GM12878 (cell line): Measurements from ENCODE around the gene SH2D3A. TPM values are rescaled to one million over a fixed set of nuclear protein-coding genes. Genes with fewer than 3 reads are reported as not detected.

Source experiments
- BRCA1 ChIP-seq: IDR thresholded peaks from 2 replicates; pipeline ENCODE4 v1.6.1; 2011; ENCODE audit warnings: low read depth, low read length, improper control_type of control experiment
- CHD1 ChIP-seq: IDR thresholded peaks from 2 replicates; pipeline ENCODE4 v1.6.1; 2012; ENCODE audit warnings: low read depth, low read length, improper control_type of control experiment
- CHD2 ChIP-seq: IDR thresholded peaks from 2 replicates; pipeline ENCODE4 v1.6.1; 2011; ENCODE audit warnings: low read depth, low read length, improper control_type of control experiment, borderline replicate concordance
- DPF2 ChIP-seq: fragments of 450-650 bp; IDR thresholded peaks from 2 replicates; pipeline ENCODE4 v1.6.1; 2017; ENCODE audit warnings: mild to moderate bottlenecking
- FOXM1 ChIP-seq: IDR thresholded peaks from 2 replicates; pipeline ENCODE4 v1.6.1; 2012; ENCODE audit warnings: low read depth, mild to moderate bottlenecking, inconsistent platforms, low read length, moderate library complexity
- HDAC2 ChIP-seq: fragments of 200-600 bp; sonication (generic); IDR thresholded peaks from 2 replicates; pipeline ENCODE4 v1.6.1; 2017
- KDM1A ChIP-seq: fragments of 200-600 bp; sonication (generic); IDR thresholded peaks from 2 replicates; pipeline ENCODE4 v1.6.1; 2016; ENCODE audit warnings: borderline replicate concordance
- KLF5 ChIP-seq: fragments of 450-650 bp; IDR thresholded peaks from 2 replicates; pipeline ENCODE4 v1.6.1; 2014; ENCODE audit warnings: mild to moderate bottlenecking; ENCODE audit not compliant: partially characterized antibody
- MTA2 ChIP-seq: fragments of 450-650 bp; IDR thresholded peaks from 2 replicates; pipeline ENCODE4 v1.6.1; 2016; ENCODE audit warnings: low read depth, mild to moderate bottlenecking, moderate library complexity
- NR2C2 ChIP-seq: IDR thresholded peaks from 2 replicates; pipeline ENCODE4 v1.6.1; 2011; ENCODE audit warnings: borderline replicate concordance, low read depth; ENCODE audit not compliant: control insufficient read depth, insufficient read length
- RFX5 ChIP-seq: IDR thresholded peaks from 2 replicates; pipeline ENCODE4 v1.6.1; 2011; ENCODE audit warnings: low read depth, low read length, improper control_type of control experiment
- SUZ12 ChIP-seq: fragments of 200-600 bp; sonication (generic); IDR thresholded peaks from one replicate; pipeline ENCODE4 v1.6.1; 2018; ENCODE audit warnings: antibody characterized with exemption, mild to moderate bottlenecking; ENCODE audit not compliant: unreplicated experiment
- TAF1 ChIP-seq: IDR thresholded peaks from 2 replicates; pipeline ENCODE4 v1.6.1; 2011; ENCODE audit warnings: mild to moderate bottlenecking, low read depth, low read length, borderline replicate concordance
- ZNF384 ChIP-seq: IDR thresholded peaks from 2 replicates; pipeline ENCODE4 v1.6.1; 2012; ENCODE audit warnings: low read depth, mild to moderate bottlenecking, low read length, improper control_type of control experiment, borderline replicate concordance
- ZZZ3 ChIP-seq: IDR thresholded peaks from 2 replicates; pipeline ENCODE4 v1.6.1; 2011; ENCODE audit warnings: low read depth; ENCODE audit not compliant: control insufficient read depth, insufficient read length
- polyA plus RNA-seq, 11 experiments: library from polyadenylated mRNA; depleted of rRNA in 4 of 11; unstranded in 6 of 11; stranded (reverse) in 5 of 11; fragments of >200 nt; fragmentation: Nextera tagmentation in 4 of 11; fragmentation: Illumina TruSeq in 1 of 11; extraction: Ambion mirVana in 4 of 11; extraction: Trizol in 1 of 11; gene quantifications; 1 replicate in 1 of 11; 2 replicates in 10 of 11; pipeline versions ENCODE4 v1.2.1 to v1.2.3, GENCODE V29; 2011 to 2016; ENCODE audit warnings: inconsistent platforms in 2 of 11, missing spikeins in 2 of 11, low read depth in 1 of 11
- total RNA-seq, 4 experiments: library from RNA; depleted of rRNA in 3 of 4; stranded (reverse); fragments of >200 nt in 3 of 4; fragmentation: Illumina TruSeq in 1 of 4; extraction: Trizol in 1 of 4; gene quantifications; 2 replicates each; pipeline versions ENCODE4 v1.2.1 to v1.2.3, GENCODE V29; 2013 to 2021
- TF ChIP-seq, protein P1 (sequence below): fragments of 450-650 bp; IDR thresholded peaks from 2 replicates; pipeline ENCODE4 v1.6.1; 2014; ENCODE audit warnings: mild to moderate bottlenecking
- TF ChIP-seq, protein P2 (sequence below): fragments of 450-650 bp; IDR thresholded peaks from 2 replicates; pipeline ENCODE4 v1.6.1; 2016; ENCODE audit warnings: mild to moderate bottlenecking, moderate library complexity, borderline replicate concordance
- TF ChIP-seq, protein P3 (sequence below): fragments of 450-650 bp; formaldehyde crosslinking; IDR thresholded peaks from 2 replicates; pipeline ENCODE4 v1.5.0; 2022; ENCODE audit warnings: mild to moderate bottlenecking, missing genetic modification characterization
- TF ChIP-seq, protein P4 (sequence below): fragments of 450-650 bp; IDR thresholded peaks from 2 replicates; pipeline ENCODE4 v1.6.1; 2018; ENCODE audit warnings: borderline replicate concordance, mild to moderate bottlenecking; ENCODE audit not compliant: partially characterized antibody

SH2D3A gene
- total and polyA plus RNA-seq, 10 of the 15 experiments (the other 5 are each of a cell fraction or from before 2014, with no cell fraction given), result 0.77 to 24.4 (median 9.5) TPM

DNA sequence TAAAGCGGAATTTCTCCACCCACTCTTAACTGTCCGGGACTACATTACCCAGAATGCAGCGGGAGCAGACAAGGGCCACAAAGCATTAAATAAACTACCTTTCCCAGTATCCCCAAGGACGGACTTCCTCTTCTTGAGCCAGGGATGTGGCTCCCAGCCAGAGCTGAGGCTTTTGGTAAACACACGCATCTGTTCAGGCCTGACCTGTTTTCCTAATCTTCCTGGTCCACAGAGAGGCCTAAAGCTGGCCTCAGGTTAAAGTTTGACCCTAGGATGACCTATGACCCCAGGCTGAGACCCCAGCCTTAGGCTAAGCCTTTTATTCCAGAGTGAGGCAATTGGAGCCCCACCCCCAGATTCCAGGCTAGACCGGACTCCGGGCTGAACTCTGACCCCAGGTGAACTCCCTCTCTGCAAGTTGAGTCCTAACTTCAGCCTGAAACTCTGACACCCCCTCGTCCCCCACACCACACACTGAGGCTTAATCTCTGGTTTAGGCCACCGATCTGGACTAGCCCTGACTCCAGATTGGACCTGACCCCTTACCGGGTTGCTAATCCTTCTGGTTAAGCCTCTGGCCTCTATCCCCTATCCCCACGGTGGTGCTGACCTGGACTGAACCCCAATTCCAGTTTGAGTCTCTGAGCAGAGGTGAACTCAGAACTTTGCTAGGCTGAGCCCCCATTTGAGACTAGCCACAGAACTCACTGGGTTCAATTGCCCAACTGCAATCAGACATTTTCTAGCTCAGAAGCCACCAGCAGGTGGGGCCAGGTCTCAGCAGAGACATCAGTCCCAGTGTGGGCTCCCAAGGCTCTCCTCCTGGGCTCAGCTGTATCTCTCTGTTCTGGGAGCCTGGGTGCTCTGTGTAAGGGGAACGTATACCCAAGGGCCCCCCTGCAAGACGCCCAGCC is 29.1 kb downstream of the SH2D3A start (continued):
- TF ChIP-seq, protein P1, sequence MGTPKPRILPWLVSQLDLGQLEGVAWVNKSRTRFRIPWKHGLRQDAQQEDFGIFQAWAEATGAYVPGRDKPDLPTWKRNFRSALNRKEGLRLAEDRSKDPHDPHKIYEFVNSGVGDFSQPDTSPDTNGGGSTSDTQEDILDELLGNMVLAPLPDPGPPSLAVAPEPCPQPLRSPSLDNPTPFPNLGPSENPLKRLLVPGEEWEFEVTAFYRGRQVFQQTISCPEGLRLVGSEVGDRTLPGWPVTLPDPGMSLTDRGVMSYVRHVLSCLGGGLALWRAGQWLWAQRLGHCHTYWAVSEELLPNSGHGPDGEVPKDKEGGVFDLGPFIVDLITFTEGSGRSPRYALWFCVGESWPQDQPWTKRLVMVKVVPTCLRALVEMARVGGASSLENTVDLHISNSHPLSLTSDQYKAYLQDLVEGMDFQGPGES, result no peak
- TF ChIP-seq ZNF384, result no peak
- TF ChIP-seq DPF2, result no peak
- no peak for TF ChIP-seq SUZ12
- TF ChIP-seq HDAC2, result no peak
- no peak for TF ChIP-seq BRCA1
- no peak for TF ChIP-seq CHD1
- no peak for TF ChIP-seq CHD2
- TF ChIP-seq, protein P2, sequence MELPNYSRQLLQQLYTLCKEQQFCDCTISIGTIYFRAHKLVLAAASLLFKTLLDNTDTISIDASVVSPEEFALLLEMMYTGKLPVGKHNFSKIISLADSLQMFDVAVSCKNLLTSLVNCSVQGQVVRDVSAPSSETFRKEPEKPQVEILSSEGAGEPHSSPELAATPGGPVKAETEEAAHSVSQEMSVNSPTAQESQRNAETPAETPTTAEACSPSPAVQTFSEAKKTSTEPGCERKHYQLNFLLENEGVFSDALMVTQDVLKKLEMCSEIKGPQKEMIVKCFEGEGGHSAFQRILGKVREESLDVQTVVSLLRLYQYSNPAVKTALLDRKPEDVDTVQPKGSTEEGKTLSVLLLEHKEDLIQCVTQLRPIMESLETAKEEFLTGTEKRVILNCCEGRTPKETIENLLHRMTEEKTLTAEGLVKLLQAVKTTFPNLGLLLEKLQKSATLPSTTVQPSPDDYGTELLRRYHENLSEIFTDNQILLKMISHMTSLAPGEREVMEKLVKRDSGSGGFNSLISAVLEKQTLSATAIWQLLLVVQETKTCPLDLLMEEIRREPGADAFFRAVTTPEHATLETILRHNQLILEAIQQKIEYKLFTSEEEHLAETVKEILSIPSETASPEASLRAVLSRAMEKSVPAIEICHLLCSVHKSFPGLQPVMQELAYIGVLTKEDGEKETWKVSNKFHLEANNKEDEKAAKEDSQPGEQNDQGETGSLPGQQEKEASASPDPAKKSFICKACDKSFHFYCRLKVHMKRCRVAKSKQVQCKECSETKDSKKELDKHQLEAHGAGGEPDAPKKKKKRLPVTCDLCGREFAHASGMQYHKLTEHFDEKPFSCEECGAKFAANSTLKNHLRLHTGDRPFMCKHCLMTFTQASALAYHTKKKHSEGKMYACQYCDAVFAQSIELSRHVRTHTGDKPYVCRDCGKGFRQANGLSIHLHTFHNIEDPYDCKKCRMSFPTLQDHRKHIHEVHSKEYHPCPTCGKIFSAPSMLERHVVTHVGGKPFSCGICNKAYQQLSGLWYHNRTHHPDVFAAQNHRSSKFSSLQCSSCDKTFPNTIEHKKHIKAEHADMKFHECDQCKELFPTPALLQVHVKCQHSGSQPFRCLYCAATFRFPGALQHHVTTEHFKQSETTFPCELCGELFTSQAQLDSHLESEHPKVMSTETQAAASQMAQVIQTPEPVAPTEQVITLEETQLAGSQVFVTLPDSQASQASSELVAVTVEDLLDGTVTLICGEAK, result peak; percentile 92
- no peak for TF ChIP-seq KDM1A
- no peak for TF ChIP-seq KLF5
- no peak for TF ChIP-seq TAF1
- no peak for TF ChIP-seq RFX5
- TF ChIP-seq FOXM1, result no peak
- no peak for TF ChIP-seq ZZZ3
- TF ChIP-seq NR2C2, result peak; percentile 79
- peak; percentile 76; the same call in 1 of the 2 replicates for TF ChIP-seq MTA2
- TF ChIP-seq, protein P3, sequence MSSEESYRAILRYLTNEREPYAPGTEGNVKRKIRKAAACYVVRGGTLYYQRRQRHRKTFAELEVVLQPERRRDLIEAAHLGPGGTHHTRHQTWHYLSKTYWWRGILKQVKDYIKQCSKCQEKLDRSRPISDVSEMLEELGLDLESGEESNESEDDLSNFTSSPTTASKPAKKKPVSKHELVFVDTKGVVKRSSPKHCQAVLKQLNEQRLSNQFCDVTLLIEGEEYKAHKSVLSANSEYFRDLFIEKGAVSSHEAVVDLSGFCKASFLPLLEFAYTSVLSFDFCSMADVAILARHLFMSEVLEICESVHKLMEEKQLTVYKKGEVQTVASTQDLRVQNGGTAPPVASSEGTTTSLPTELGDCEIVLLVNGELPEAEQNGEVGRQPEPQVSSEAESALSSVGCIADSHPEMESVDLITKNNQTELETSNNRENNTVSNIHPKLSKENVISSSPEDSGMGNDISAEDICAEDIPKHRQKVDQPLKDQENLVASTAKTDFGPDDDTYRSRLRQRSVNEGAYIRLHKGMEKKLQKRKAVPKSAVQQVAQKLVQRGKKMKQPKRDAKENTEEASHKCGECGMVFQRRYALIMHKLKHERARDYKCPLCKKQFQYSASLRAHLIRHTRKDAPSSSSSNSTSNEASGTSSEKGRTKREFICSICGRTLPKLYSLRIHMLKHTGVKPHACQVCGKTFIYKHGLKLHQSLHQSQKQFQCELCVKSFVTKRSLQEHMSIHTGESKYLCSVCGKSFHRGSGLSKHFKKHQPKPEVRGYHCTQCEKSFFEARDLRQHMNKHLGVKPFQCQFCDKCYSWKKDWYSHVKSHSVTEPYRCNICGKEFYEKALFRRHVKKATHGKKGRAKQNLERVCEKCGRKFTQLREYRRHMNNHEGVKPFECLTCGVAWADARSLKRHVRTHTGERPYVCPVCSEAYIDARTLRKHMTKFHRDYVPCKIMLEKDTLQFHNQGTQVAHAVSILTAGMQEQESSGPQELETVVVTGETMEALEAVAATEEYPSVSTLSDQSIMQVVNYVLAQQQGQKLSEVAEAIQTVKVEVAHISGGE, result no peak
- TF ChIP-seq, protein P4, sequence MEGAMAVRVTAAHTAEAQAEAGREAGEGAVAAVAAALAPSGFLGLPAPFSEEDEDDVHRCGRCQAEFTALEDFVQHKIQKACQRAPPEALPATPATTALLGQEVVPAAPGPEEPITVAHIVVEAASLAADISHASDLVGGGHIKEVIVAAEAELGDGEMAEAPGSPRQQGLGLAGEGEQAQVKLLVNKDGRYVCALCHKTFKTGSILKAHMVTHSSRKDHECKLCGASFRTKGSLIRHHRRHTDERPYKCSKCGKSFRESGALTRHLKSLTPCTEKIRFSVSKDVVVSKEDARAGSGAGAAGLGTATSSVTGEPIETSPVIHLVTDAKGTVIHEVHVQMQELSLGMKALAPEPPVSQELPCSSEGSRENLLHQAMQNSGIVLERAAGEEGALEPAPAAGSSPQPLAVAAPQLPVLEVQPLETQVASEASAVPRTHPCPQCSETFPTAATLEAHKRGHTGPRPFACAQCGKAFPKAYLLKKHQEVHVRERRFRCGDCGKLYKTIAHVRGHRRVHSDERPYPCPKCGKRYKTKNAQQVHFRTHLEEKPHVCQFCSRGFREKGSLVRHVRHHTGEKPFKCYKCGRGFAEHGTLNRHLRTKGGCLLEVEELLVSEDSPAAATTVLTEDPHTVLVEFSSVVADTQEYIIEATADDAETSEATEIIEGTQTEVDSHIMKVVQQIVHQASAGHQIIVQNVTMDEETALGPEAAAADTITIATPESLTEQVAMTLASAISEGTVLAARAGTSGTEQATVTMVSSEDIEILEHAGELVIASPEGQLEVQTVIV, result no peak
